Measurements from ENCODE around the gene CCDC137.

CCDC137 gene

DNA sequence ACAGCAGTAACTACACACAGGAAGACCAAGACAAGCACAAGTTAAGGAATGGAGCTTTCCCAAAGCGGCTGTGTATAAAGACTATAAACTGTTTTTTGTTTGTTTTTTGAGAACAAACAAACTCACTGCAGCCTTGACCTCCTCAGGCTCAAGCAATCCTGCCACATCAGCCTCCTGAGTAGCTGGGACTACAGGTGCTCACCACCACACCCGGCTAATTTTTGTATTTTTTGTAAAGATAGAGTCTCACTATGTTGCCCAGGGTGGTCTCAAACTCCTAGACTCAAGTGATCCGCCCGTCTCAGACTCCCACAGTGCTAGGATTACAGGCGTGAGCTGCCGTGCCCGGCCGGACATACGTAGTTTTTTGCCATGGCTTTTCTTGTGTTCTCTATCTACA, 6.1 kb upstream of the CCDC137 start:
- H3K4me3 ChIP-seq (ENCODE audit: low read depth, low read length) = no peak overlapping the region
- TF ChIP-seq, protein P1, sequence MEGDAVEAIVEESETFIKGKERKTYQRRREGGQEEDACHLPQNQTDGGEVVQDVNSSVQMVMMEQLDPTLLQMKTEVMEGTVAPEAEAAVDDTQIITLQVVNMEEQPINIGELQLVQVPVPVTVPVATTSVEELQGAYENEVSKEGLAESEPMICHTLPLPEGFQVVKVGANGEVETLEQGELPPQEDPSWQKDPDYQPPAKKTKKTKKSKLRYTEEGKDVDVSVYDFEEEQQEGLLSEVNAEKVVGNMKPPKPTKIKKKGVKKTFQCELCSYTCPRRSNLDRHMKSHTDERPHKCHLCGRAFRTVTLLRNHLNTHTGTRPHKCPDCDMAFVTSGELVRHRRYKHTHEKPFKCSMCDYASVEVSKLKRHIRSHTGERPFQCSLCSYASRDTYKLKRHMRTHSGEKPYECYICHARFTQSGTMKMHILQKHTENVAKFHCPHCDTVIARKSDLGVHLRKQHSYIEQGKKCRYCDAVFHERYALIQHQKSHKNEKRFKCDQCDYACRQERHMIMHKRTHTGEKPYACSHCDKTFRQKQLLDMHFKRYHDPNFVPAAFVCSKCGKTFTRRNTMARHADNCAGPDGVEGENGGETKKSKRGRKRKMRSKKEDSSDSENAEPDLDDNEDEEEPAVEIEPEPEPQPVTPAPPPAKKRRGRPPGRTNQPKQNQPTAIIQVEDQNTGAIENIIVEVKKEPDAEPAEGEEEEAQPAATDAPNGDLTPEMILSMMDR (IDR thresholded peaks at IDR 0.05; ENCODE audit: borderline replicate concordance, insufficient read depth, low read depth, low read length) = no peak

DNA sequence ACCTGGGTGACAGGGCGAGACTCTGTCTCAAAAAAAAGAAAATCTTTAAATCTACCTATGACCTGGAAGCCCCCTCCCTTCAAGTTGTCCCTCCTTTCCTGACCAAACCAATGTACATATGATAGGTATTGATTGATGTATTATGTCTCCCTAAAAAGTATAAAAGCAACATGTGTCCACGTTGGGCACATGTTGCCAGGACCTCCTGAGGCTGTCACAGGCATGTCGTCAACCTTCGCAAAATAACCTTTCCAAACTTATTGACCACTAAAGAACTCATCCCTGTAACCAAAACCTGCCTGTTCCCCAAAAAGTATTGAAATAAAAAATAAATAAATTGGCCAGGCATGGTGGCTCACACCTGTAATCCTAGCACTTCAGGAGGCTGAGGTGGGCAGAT, 4.5 kb upstream of the CCDC137 start:
- TF ChIP-seq, protein P1 (IDR thresholded peaks at IDR 0.05; ENCODE audit: borderline replicate concordance, insufficient read depth, low read depth, low read length) = no peak
- H3K4me3 ChIP-seq (ENCODE audit: low read depth, low read length) = no peak overlapping the region

DNA sequence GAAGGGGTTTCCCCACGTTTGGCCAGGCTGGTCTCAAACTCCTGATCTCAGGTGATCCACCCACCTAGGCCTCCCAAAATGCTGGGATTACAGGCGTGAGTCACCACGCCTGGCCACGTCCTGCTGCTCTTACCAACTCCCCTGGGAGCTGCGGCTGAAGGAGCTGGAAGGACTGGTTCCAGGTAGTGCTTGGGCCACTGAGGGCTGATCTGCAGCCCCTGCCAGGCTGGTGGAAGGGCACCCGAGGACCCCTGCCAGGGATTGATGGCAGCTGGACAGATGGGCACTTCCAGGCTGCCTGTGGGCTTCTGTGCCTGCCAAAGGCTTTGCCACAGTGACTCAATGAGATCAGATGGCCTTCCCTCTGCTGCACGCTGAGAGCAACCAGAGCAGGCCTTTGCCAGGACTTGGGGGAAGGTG, 2.5 kb upstream of the CCDC137 start:
- TF ChIP-seq, protein P1 (IDR thresholded peaks at IDR 0.05; ENCODE audit: borderline replicate concordance, insufficient read depth, low read depth, low read length) = no peak
- H3K4me3 ChIP-seq (ENCODE audit: low read depth, low read length) = no peak overlapping the region

DNA sequence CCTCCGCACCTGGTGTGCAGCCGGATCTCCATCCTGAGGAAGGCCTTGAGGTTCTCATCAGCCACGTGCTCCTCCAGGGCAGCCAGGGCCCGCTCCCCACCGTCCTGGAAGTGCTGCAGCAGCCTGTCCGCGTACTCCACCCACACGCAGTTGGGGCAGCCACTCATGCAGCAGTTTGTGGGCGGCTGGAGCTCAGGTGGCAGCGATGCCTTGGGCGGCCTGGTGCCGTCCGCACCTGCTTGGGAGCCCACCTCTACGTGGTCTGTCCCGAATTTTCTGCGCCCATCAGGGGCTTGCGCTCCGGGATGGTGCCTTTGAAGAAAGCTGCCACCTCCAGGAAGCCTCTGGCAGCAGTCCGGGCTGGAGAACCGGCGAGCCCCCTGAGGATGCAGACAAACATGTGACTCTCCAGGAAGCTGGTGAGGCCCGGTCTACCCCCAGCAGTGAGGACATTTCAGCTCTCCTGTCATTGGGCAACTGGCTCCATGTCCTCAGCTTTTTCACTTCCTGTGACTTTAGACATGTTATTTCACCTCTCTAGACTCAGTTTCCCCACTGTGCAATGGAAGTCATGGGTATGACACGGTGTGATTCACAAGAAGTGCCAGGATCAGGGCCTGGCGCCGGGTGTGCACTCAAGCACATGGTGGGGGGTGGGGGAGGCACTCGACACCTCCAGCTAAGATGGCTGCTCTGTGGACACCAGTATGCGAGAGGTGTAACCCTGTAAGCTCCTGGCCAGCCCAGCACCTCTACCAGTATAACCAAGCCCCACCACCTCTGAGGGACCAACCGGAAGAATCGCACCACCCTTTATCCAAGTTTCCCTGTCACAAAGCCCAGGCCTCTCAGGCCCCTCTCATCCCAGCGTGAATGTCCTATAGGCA, 1.1 kb upstream of the CCDC137 start:
- peak overlapping the region; percentile 100 for H3K4me3 ChIP-seq (ENCODE audit: low read depth, low read length)
- TF ChIP-seq, protein P1 (IDR thresholded peaks at IDR 0.05; ENCODE audit: borderline replicate concordance, insufficient read depth, low read depth, low read length) = no peak

DNA sequence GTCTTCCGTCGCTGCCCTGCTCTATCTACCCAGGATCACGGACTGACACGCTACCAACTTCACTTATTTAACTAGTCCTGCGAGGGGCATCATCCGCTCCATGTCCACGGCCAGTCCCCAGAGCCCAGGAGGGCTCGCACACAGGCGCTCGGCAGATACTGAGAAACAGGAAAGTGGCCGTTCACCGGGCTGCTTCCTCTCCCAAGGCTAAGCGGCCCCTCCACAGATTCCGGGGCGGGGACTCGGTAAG, 520 bp upstream of the CCDC137 start:
- peak overlapping the region; percentile 100 for H3K4me3 ChIP-seq (ENCODE audit: low read depth, low read length)
- TF ChIP-seq, protein P1 (IDR thresholded peaks at IDR 0.05; ENCODE audit: borderline replicate concordance, insufficient read depth, low read depth, low read length) = no peak

DNA sequence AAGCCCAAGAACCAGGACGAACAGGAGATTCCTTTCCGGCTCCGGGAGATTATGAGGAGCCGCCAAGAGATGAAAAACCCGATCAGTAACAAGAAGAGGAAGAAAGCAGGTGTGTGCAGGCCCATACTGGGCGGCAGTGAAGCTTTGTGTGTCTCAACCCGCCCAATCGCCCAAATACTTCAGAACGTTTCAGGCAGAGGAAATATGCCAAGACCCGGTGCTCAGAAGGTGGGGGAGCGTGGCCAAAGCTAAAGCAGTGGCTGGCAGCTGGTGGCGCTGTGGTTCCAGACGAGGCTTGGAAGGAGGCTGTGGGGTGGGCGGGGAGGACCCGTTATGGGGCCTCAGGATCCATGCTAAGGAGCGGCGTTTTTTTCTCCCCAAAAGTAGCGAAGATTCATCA, 1.2 kb downstream of the CCDC137 start:
- TF ChIP-seq, protein P1 (IDR thresholded peaks at IDR 0.05; ENCODE audit: borderline replicate concordance, insufficient read depth, low read depth, low read length) = no peak
- H3K4me3 ChIP-seq (ENCODE audit: low read depth, low read length) = peak overlapping the region; percentile 19

DNA sequence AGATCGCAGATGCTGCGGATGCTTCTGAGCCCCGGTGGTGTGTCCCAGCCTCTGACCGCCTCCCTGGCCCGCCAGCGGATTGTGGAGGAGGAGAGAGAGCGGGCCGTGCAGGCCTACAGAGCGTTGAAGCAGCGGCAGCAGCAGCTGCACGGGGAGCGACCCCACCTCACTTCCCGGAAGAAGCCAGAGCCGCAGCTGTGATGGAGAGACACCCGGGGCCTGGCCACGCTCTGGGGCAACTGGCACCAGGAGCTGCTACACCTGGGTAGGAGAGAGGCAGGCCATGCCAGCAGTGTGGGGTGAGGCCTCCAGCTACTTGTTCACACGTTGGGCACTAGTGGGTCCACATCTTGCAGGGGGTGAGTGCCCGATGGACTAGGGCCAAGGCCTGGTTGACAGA, 6.0 kb downstream of the CCDC137 start:
- H3K4me3 ChIP-seq (ENCODE audit: low read depth, low read length) = no peak overlapping the region

More for the DNA sequence above, 6.0 kb downstream of the CCDC137 start:
- TF ChIP-seq, protein P1 (IDR thresholded peaks at IDR 0.05; ENCODE audit: borderline replicate concordance, insufficient read depth, low read depth, low read length) = no peak

Data from GM12875 (cell line).